Adrenal gland (tissue), 12 donors: Measurements from ENCODE around the gene SLC2A2. TPM values are rescaled to one million over a fixed set of nuclear protein-coding genes. Genes with fewer than 3 reads are reported as not detected.
"Not testable (repeated sequence)": the region's sequence is repeated elsewhere in the genome, so short reads cannot be mapped to it uniquely, and the experiment has no call there.

Experiments used
- DNase-seq, 7 donors: peaks; one replicate each; pipeline ENCODE4 v3.0.0-alpha.2; 2019 to 2020
- H3K27ac ChIP-seq, 5 donors: fragments of 200-600 bp; sonication (generic) in 4 of 5; 1 replicate in 3 of 5; 2 replicates in 2 of 5; pipeline versions ENCODE4 v1.5.1 to v1.8.0; 2016 to 2020; ENCODE audit warnings: mild to moderate bottlenecking in 1 of 5
- H3K27me3 ChIP-seq: fragments of 200-600 bp; 2 replicates; pipeline ENCODE4 v1.8.0; 2021
- H3K36me3 ChIP-seq, 2 donors: fragments of 200-600 bp; replicated peaks in 1 of 2; 1 replicate in 1 of 2; 2 replicates in 1 of 2; pipeline versions ENCODE4 v1.5.1 to v1.8.0; 2018 to 2022
- H3K4me1 ChIP-seq, 2 donors: fragments of 200-600 bp; replicated peaks in 1 of 2; 1 replicate in 1 of 2; 2 replicates in 1 of 2; pipeline versions ENCODE4 v1.5.1 to v1.8.0; 2018 to 2021
- H3K4me3 ChIP-seq, 4 donors: fragments of 200-600 bp; sonication (generic) in 3 of 4; one replicate each; pipeline ENCODE4 v1.5.1; 2016 to 2018
- H3K9me3 ChIP-seq, 3 donors: fragments of 200-600 bp; sonication (generic) in 1 of 3; replicated peaks in 1 of 3; 1 replicate in 2 of 3; 2 replicates in 1 of 3; pipeline versions ENCODE4 v1.5.1 to v1.8.0; 2016 to 2021
- POLR2A ChIP-seq, 2 donors: fragments of 450-650 bp; IDR thresholded peaks; one replicate each; pipeline ENCODE4 v1.6.1; 2017; ENCODE audit warnings: antibody characterized with exemption in 2 of 2, mild to moderate bottlenecking in 2 of 2, moderate library complexity in 1 of 2
- WGBS, 4 donors: extraction: QIAGEN DNeasy Blood & Tissue Kit in 2 of 4; methylation state at CpG; one replicate each; pipeline versions ENCODE4 v1.1.5 to v1.1.7; 2013 to 2017; 5-methylcytosine and 5-hydroxymethylcytosine counted together
- intact Hi-C, 2 donors: fragments of 100-400 bp; cut with DNase I; formaldehyde crosslinking; loops; one replicate each; pipeline versions ENCODE4 v1.14.1 to v1.15.0; 2022 to 2023
- polyA plus RNA-seq, 3 donors: library from polyadenylated mRNA; stranded (reverse); fragments of 200-250 nt in 2 of 3; fragments of 350-450 nt in 1 of 3; fragmentation: Illumina TruSeq in 1 of 3; extraction: RNeasy Lipid Tissue Mini Kit (QIAGEN cat#74804) in 1 of 3; gene quantifications; one replicate each; pipeline ENCODE4 v1.2.3, GENCODE V29; 2013 to 2014
- total RNA-seq, 9 donors: library from RNA; depleted of rRNA in 4 of 9; stranded (reverse); fragments of >200 nt in 4 of 9; fragments of 120-200 nt in 1 of 9; fragmentation: NEBNext Ultra II Directional in 1 of 9; extraction: Animal tissue kit (Norgen Biotek cat#: 25700) in 1 of 9; gene quantifications; one replicate each; pipeline versions ENCODE4 v1.1.0 to v1.2.4, GENCODE V29; 2013 to 2023
- TF ChIP-seq, protein P1 (sequence below), 6 experiments: fragments of 450-650 bp in 4 of 6; fragments of 200-600 bp in 2 of 6; sonication (generic) in 1 of 6; IDR thresholded peaks; 1 replicate in 5 of 6; 2 replicates in 1 of 6; pipeline versions ENCODE4 v1.5.1 to v1.8.0; 2016 to 2021; ENCODE audit warnings: antibody characterized with exemption in 6 of 6, mild to moderate bottlenecking in 2 of 6, moderate library complexity in 1 of 6
- donor health status: healthy with polysubstance abuse.
- donor health status: Bipolar disorder and iron deficiency.
- donor health status: DM: yes; HTN: yes; CAD: no.
- donor health status: DM: no; HTN: no; CAD: no.
- donor health status: DM: no; HTN: no; CAD: no.
- donor health status: DM: yes; HTN: yes; CAD: no.

SLC2A2 gene
- total and polyA plus RNA-seq, 12 donors, result 0.22 TPM; not detected in 11

DNA sequence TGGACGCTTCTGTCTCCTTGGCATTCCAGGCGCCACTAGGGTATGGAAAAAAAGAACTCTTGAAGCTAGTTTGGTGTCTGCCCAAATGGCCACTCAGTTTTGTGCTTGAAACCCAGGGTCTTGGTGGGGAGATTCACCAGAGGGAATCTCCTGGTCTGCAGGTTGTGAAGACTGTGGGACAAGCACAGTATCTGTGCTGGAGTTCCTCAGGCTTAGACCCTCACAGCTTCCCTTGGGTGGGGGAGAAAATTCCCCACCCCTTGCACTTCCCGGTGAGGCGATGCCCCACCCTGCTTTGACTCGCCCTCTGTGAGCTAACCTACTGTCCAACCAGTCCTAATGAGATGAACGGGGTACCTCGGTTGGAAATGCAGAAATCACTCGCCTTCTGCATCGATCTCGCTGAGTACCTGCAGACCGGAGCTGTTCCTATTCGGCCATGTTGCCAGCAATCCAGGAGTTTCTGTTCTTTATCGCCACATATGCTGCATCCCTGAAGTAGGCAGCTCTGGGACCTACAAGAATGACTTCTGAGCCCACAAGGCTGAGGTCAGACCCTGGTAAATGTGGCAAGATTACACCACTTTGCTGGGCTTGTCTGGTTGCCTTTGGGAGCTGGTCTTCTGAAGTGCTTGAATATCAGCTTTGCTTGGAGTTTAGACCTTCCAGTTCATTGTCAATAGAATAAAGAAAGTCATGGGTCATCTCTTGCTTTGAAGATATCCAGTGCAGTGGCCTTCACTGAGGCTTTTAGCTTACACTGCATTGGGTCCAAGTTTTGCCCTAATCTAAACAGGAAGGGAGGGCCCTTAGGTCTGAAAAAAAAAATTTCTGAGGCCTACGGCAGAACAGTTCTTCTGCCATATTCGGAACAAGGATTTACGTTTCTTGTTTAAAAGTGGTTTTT, 51.0 kb downstream of the SLC2A2 start:
- Histone ChIP-seq H3K36me3 (no peaks in the 10 kb centered on the region), H3K9me3 (no peaks in the 10 kb centered on the region), H3K27me3 (peaks cover 10% of the 10 kb centered on the region), H3K4me3 (no peak overlapping the region), H3K27ac (no peak overlapping the region), H3K4me1 (no peaks in the 10 kb centered on the region)
- intact Hi-C loops, result no loop called here
- 84 to 98% (median 91%) methylated on average over 5 to 16 of the region's 16 CpGs for WGBS, 4 donors
- TF ChIP-seq POLR2A (IDR thresholded peaks at IDR 0.05), result no peak
- TF ChIP-seq, protein P1, sequence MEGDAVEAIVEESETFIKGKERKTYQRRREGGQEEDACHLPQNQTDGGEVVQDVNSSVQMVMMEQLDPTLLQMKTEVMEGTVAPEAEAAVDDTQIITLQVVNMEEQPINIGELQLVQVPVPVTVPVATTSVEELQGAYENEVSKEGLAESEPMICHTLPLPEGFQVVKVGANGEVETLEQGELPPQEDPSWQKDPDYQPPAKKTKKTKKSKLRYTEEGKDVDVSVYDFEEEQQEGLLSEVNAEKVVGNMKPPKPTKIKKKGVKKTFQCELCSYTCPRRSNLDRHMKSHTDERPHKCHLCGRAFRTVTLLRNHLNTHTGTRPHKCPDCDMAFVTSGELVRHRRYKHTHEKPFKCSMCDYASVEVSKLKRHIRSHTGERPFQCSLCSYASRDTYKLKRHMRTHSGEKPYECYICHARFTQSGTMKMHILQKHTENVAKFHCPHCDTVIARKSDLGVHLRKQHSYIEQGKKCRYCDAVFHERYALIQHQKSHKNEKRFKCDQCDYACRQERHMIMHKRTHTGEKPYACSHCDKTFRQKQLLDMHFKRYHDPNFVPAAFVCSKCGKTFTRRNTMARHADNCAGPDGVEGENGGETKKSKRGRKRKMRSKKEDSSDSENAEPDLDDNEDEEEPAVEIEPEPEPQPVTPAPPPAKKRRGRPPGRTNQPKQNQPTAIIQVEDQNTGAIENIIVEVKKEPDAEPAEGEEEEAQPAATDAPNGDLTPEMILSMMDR (IDR thresholded peaks at IDR 0.05), result no peak
- no peak for DNase-seq

DNA sequence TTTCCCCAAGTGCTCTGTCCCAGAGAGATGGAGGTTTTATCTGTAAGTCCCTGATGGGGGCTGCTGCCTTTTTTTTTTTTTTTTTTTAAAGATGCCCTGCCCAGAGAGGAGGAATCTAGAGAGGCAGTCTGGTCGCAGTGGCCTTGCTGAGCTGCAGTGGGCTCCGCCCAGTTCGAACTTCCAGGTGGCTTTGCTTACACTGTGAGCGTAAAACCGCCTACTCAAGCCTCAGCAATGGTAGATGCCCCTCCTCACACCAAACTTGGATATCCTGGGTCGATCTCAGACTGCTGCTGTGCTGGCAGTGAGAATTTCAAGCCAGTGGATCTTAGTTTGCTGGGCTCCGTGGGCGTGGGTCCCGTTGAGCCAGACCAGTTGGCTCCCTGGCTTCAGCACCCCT, 51.6 kb downstream of the SLC2A2 start:
- intact Hi-C loops, result no loop called here
- Histone ChIP-seq H3K4me3 (no peak overlapping the region), H3K36me3 (no peaks in the 10 kb centered on the region), H3K27ac (no peak overlapping the region), H3K4me1 (no peaks in the 10 kb centered on the region), H3K9me3 (no peaks in the 10 kb centered on the region), H3K27me3 (peaks cover 10% of the 10 kb centered on the region)
- no peak for DNase-seq
- WGBS, 4 donors, result 70 to 86% (median 83%) methylated on average over 2 to 9 of the region's 9 CpGs
- TF ChIP-seq, protein P1 (IDR thresholded peaks at IDR 0.05), result no peak
- TF ChIP-seq POLR2A (IDR thresholded peaks at IDR 0.05), result no peak

DNA sequence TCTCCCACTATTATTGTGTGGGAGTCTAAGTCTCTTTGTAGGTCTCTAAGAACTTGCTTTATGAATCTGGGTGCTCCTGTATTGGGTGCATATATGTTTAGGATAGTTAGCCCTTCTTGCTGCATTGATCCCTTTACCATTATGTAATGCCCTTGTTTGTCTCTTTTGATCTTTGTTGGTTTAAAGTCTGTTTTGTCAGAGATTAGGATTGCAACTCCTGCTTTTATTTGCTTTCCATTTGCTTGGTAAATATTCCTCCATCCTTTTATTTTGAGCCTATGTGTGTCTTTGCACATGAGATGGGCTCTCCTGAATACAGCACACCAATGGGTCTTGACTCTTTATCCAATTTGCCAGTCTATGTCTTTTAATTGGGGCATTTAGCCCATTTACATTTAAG, 53.6 kb downstream of the SLC2A2 start:
- peaks cover 10% of the 10 kb centered on the region for H3K27me3 ChIP-seq
- H3K27ac ChIP-seq, H3K9me3 ChIP-seq, H3K36me3 ChIP-seq, intact Hi-C loops, DNase-seq, H3K4me1 ChIP-seq, H3K4me3 ChIP-seq: not testable (repeated sequence)

DNA sequence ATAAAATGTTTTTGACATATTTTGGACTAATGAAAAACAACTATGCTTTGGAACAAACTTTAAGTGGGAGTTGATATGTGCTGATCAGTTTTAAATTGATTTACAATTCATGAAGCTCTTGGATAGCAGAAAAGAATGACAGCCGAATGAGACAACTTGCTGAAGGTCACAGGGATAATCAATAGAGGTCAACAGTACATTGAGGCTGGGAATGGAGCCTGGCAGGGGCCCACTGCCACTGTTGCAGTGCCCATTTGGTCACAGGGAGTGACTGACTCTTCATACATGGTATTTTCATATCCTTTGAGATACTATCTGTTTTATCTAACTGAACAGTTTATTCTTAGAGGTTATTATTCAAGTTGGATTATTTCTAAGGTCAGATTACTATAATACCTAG, 59.4 kb downstream of the SLC2A2 start:
- Histone ChIP-seq H3K27me3 (no peaks in the 10 kb centered on the region), H3K4me3 (no peak overlapping the region), H3K9me3 (no peaks in the 10 kb centered on the region), H3K4me1 (no peaks in the 10 kb centered on the region), H3K36me3 (no peaks in the 10 kb centered on the region), H3K27ac (no peak overlapping the region)
- WGBS, 4 donors, result 50 to 79% (median 67%) methylated on average over 1 of the region's 1 CpG
- TF ChIP-seq POLR2A (IDR thresholded peaks at IDR 0.05), result no peak
- TF ChIP-seq, protein P1 (IDR thresholded peaks at IDR 0.05), result no peak
- DNase-seq, result no peak
- intact Hi-C loops, result loop anchor here in 1 of 2 donors (10.0 kb wide), 1 partner anchor 598 kb away; no protein-coding TSS in a partner anchor

DNA sequence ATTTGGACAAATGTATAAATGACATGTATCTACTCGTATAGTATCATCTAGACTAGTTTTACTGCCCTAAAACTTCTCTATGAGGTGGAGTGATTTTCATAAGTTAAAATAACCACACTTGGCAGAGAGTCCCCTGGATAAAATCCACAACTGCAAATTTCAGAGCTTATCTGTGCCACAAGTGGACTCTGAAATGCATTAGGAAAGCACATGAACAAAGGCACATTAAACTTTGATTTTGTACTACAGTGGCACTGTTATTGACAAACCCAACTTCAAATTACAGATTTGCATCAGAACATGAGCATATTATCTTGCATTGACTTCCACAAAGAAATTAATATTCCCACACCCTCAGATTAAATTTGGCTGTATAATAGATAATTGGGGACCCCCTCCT, 60.0 kb downstream of the SLC2A2 start:
- no peaks in the 10 kb centered on the region for H3K9me3 ChIP-seq
- no peak for DNase-seq
- no peaks in the 10 kb centered on the region for H3K4me1 ChIP-seq
- no peaks in the 10 kb centered on the region for H3K36me3 ChIP-seq
- H3K27ac ChIP-seq, result no peak overlapping the region
- H3K27me3 ChIP-seq, result no peaks in the 10 kb centered on the region
- TF ChIP-seq POLR2A (IDR thresholded peaks at IDR 0.05), result no peak
- TF ChIP-seq, protein P1 (IDR thresholded peaks at IDR 0.05), result no peak
- intact Hi-C loops, result loop anchor here in 1 of 2 donors (10.0 kb wide), 1 partner anchor 598 kb away; no protein-coding TSS in a partner anchor
- no peak overlapping the region for H3K4me3 ChIP-seq
- 71 to 92% (median 83%) methylated on average over 1 of the region's 1 CpG for WGBS, 4 donors
